Measurements from ENCODE around the gene ZDHHC17. TPM values are rescaled to one million over a fixed set of nuclear protein-coding genes. Genes with fewer than 3 reads are reported as not detected.
"Not testable (repeated sequence)": the region's sequence is repeated elsewhere in the genome, so short reads cannot be mapped to it uniquely, and the experiment has no call there.

The ZDHHC17 gene
- polyA plus RNA-seq, 1 experiment: 34.5 TPM

DNA sequence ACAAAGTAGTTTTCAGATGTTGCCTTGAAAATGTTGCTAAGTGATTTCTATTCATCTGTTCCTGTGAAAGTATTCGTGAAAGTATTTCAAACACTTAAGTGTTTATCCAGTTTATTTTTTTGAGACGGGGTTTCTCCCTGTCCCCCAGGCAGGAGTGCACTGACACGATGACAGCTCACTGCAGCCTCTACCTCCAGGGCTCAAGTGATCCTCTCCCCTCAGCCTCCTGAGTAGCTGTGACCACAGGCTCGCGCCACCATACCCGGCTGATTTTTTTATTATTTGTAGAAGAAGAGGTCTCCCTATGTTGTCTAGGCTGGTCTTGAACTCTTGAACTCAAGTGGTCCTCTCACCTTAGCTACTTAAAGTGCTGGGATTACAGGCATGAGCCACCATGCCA, 1.7 kb downstream of the ZDHHC17 start:
- Histone ChIP-seq H3K4me3 (ENCODE audit: low read depth, low read length) (peak overlapping the region; percentile 79), H3K36me3 (ENCODE audit: control insufficient read depth, insufficient read depth, low read length) (no peaks in the 10 kb centered on the region), H3K27me3 (ENCODE audit: control insufficient read depth, insufficient read depth, low read length) (no peaks in the 10 kb centered on the region)
- no peak for DNase-seq (ENCODE audit: low read depth)
- TF ChIP-seq, protein P1, sequence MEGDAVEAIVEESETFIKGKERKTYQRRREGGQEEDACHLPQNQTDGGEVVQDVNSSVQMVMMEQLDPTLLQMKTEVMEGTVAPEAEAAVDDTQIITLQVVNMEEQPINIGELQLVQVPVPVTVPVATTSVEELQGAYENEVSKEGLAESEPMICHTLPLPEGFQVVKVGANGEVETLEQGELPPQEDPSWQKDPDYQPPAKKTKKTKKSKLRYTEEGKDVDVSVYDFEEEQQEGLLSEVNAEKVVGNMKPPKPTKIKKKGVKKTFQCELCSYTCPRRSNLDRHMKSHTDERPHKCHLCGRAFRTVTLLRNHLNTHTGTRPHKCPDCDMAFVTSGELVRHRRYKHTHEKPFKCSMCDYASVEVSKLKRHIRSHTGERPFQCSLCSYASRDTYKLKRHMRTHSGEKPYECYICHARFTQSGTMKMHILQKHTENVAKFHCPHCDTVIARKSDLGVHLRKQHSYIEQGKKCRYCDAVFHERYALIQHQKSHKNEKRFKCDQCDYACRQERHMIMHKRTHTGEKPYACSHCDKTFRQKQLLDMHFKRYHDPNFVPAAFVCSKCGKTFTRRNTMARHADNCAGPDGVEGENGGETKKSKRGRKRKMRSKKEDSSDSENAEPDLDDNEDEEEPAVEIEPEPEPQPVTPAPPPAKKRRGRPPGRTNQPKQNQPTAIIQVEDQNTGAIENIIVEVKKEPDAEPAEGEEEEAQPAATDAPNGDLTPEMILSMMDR (IDR thresholded peaks at IDR 0.05; ENCODE audit: insufficient read depth, low read depth, low read length): no peak
- ChIA-PET POLR2A (no interaction called here), CTCF (interaction anchor here (0.7 to 1.2 kb wide), 4 partner anchors 11 to 146 kb away, joined by 3 read pairs; no protein-coding TSS in a partner anchor)

DNA sequence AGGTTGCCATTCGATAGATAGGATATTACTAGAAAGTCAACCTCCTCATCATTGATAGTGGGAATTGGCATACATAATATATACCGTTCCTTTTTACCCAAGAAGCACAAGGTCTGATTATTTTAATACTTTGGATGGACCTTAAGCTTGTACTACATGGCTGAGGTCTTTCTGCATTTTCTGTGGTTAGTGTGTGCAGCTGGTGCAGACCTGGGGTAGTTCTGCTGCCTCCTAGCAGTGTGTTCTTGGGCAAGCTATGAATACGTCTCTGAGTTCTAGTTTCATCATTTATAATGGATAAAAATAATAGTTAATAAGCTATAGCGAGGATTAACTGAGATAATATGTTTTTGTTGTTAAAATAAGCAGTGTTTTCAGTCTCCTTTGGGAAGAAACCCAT, 2.2 kb downstream of the ZDHHC17 start:
- TF ChIP-seq, protein P1 (IDR thresholded peaks at IDR 0.05; ENCODE audit: insufficient read depth, low read depth, low read length): no peak
- DNase-seq (ENCODE audit: low read depth): no peak
- ChIA-PET POLR2A (no interaction called here), CTCF (interaction anchor here (0.7 to 1.2 kb wide), 4 partner anchors 10 to 147 kb away, joined by 3 read pairs; no protein-coding TSS in a partner anchor)
- H3K27me3 ChIP-seq (ENCODE audit: control insufficient read depth, insufficient read depth, low read length): no peaks in the 10 kb centered on the region
- H3K36me3 ChIP-seq (ENCODE audit: control insufficient read depth, insufficient read depth, low read length): no peaks in the 10 kb centered on the region
- no peak overlapping the region for H3K4me3 ChIP-seq (ENCODE audit: low read depth, low read length)

DNA sequence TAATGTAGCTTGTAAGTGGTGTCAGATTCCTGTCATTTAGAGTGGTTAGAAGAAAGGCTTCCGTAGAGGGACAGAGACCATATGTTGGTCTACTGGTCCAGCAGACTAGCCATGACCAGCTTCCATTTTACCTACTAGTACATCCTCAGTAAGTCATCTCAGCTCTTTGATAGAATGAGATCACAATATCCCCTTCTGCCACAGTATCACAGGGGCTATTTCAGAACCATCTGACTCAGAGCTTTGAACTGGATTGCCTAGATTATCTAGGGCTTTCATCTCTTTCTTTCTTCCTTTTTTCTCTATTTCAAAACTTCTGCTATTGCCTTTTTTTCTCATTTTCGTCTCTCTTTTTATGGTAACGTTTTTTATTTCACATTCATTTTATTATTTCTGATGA, 4.7 kb downstream of the ZDHHC17 start:
- DNase-seq (ENCODE audit: low read depth): no peak
- ChIA-PET CTCF (interaction anchor here (0.6 to 1.2 kb wide), 3 partner anchors 10 to 97 kb away, joined by 3 to 4 read pairs (median 3); no protein-coding TSS in a partner anchor), POLR2A (no interaction called here)
- Histone ChIP-seq H3K4me3 (ENCODE audit: low read depth, low read length) (no peak overlapping the region), H3K27me3 (ENCODE audit: control insufficient read depth, insufficient read depth, low read length) (no peaks in the 10 kb centered on the region), H3K36me3 (ENCODE audit: control insufficient read depth, insufficient read depth, low read length) (peaks cover 1% of the 10 kb centered on the region)
- TF ChIP-seq, protein P1 (IDR thresholded peaks at IDR 0.05; ENCODE audit: insufficient read depth, low read depth, low read length): no peak

DNA sequence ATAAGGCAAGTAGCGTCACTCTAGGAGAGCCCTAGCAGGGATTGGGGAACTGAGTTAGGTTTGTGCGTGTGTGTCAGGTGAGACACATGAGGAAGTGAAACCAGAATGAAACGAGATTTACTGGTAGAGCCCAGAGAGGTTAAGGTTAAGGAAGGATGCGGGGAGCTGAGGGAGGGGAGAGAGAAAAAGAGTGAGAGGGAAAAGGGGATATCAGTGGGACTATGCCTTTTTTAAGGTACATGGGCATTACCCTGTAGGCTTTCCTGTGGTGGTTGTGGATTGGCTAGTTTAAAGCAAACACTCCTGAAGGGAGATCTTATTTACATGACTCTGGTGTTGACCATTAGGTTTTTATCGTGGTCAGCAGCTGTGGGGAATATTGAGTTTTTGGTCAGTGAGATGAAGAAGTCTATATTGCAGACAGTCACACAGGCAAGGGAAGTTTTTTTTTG, 13.9 kb downstream of the ZDHHC17 start:
- TF ChIP-seq, protein P1 (IDR thresholded peaks at IDR 0.05; ENCODE audit: insufficient read depth, low read depth, low read length): no peak
- POLR2A ChIA-PET: no interaction called here
- Histone ChIP-seq H3K36me3 (ENCODE audit: control insufficient read depth, insufficient read depth, low read length) (no peaks in the 10 kb centered on the region; the same call in 1 of the 2 replicates), H3K27me3 (ENCODE audit: control insufficient read depth, insufficient read depth, low read length) (no peaks in the 10 kb centered on the region), H3K4me3 (ENCODE audit: low read depth, low read length) (no peak overlapping the region)
- no peak for DNase-seq (ENCODE audit: low read depth)
- CTCF ChIA-PET: interaction anchor here (1.0 to 1.2 kb wide), 2 partner anchors 10 to 155 kb away, joined by 3 read pairs; no protein-coding TSS in a partner anchor

DNA sequence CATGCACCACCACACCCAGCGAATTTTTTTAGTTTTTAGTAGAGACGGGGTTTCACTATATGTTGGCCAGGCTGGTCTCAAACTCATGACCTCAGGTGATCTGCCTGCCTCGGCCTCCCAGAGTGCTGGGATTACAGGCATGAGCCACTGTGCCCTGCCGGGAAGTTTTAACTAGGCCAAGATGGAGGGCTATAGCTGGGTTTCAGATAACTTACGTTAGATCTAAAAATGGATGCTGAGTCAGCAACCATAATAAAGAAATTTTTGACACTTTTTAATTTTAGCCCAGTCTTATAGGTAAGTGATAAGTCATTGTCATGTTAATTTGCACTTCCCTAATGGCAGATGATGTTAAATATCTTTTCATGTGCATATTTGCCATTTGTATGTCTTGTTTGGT, 14.4 kb downstream of the ZDHHC17 start:
- no peaks in the 10 kb centered on the region for H3K36me3 ChIP-seq (ENCODE audit: control insufficient read depth, insufficient read depth, low read length)
- TF ChIP-seq, protein P1 (IDR thresholded peaks at IDR 0.05; ENCODE audit: insufficient read depth, low read depth, low read length): no peak
- no peaks in the 10 kb centered on the region for H3K27me3 ChIP-seq (ENCODE audit: control insufficient read depth, insufficient read depth, low read length)
- H3K4me3 ChIP-seq (ENCODE audit: low read depth, low read length): no peak overlapping the region
- no peak for DNase-seq (ENCODE audit: low read depth)
- CTCF ChIA-PET: interaction anchor here (0.9 to 1.6 kb wide), 4 partner anchors 10 to 159 kb away, joined by 3 to 4 read pairs (median 3); no protein-coding TSS in a partner anchor
- POLR2A ChIA-PET: no interaction called here

DNA sequence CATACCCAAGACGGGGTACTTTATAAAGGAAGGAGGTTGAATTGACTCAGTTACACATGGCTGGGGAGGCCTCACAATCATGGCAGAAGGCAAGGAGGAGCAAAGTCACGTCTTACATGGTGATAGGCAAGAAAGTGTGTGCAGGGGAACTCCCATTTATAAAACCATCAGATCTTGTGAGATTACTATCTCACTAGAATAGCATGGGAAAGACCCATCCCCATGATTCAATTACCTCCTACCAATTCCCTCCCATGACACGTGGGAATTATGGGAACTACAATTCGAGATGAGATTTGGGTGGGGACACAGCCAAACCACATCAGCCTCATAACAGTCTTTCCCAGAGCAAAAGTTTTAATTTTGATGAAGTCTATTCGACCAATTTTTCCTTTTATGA, 15.4 kb downstream of the ZDHHC17 start:
- H3K36me3 ChIP-seq (ENCODE audit: control insufficient read depth, insufficient read depth, low read length); POLR2A ChIA-PET; H3K4me3 ChIP-seq (ENCODE audit: low read depth, low read length); DNase-seq (ENCODE audit: low read depth); H3K27me3 ChIP-seq (ENCODE audit: control insufficient read depth, insufficient read depth, low read length): not testable (repeated sequence)
- CTCF ChIA-PET: interaction anchor here (0.9 to 1.6 kb wide), 2 partner anchors 12 to 160 kb away, joined by 3 to 4 read pairs; no protein-coding TSS in a partner anchor

Measured in BJ (cell line).